ENCODE results near the gene ACTR5. TPM values are rescaled to one million over a fixed set of nuclear protein-coding genes. Genes with fewer than 3 reads are reported as not detected.
A peak's percentile ranks its signal among the peaks of the same experiment; 100 is the strongest.

Gene ACTR5
- total and polyA plus RNA-seq, 2 of the 13 experiments (the other 11 are each of a cell fraction or from before 2014, with no cell fraction given), result 19.5 to 20.5 TPM

- POLR2A ChIA-PET, result no interaction called here
- intact Hi-C loops (cut with micrococcal nuclease; ENCODE audit: unreplicated experiment), result loop anchor here (10.0 kb wide), 1 partner anchor 104 kb away; no protein-coding TSS in a partner anchor
- H3K9me3 ChIP-seq (ENCODE audit: low read length), result no peaks in the 10 kb centered on the region
- no peaks in the 10 kb centered on the region for H4K20me1 ChIP-seq (ENCODE audit: insufficient read depth, low read length)
- FAIRE-seq (peak; percentile 92), ATAC-seq (peak; percentile 80), DNase-seq (ENCODE audit: low spot score) (peak; percentile 47)
- H3K79me2 ChIP-seq (ENCODE audit: insufficient read depth, low read length), result no peaks in the 10 kb centered on the region
- CTCF ChIA-PET (ENCODE audit: low intra/inter-chr PET ratio, low total read pairs), result interaction anchor here (0.8 kb wide), 1 partner anchor 144 kb away, joined by 4 read pairs; no protein-coding TSS in a partner anchor
- in situ Hi-C loops (cut with HindIII; ENCODE audit: extremely low pct_ligation_motif_present, low pct_unique_long_range_greater_than_20kb), result no loop called here
- no peaks in the 10 kb centered on the region for H3K36me3 ChIP-seq (replicated peaks in 1 of 2; ENCODE audit: control insufficient read depth in 1 of 2, insufficient read depth in 2 of 2, low read length in 2 of 2)
- no peaks in the 10 kb centered on the region for H3K4me1 ChIP-seq (ENCODE audit: insufficient read depth, low read length)
- H2AFZ ChIP-seq (ENCODE audit: low read length), result no peak overlapping the region
- BruUV-seq (replicated peaks), result no TSS peak
- TF ChIP-seq CTCF (CRISPR knock-in tag; IDR thresholded peaks at IDR 0.05) (peak; percentile 55), ZNF24 (IDR thresholded peaks at IDR 0.05) (peak; percentile 74), SMC3 (IDR thresholded peaks at IDR 0.05; ENCODE audit: low read length) (peak; percentile 37; the same call in 1 of the 2 replicates), STAG1 (CRISPR knock-in tag; IDR thresholded peaks at IDR 0.05) (peak; percentile 54), E2F5 (CRISPR knock-in tag; conservative IDR thresholded peaks at IDR 0.05) (no peak)
- TF ChIP-seq, protein P1, sequence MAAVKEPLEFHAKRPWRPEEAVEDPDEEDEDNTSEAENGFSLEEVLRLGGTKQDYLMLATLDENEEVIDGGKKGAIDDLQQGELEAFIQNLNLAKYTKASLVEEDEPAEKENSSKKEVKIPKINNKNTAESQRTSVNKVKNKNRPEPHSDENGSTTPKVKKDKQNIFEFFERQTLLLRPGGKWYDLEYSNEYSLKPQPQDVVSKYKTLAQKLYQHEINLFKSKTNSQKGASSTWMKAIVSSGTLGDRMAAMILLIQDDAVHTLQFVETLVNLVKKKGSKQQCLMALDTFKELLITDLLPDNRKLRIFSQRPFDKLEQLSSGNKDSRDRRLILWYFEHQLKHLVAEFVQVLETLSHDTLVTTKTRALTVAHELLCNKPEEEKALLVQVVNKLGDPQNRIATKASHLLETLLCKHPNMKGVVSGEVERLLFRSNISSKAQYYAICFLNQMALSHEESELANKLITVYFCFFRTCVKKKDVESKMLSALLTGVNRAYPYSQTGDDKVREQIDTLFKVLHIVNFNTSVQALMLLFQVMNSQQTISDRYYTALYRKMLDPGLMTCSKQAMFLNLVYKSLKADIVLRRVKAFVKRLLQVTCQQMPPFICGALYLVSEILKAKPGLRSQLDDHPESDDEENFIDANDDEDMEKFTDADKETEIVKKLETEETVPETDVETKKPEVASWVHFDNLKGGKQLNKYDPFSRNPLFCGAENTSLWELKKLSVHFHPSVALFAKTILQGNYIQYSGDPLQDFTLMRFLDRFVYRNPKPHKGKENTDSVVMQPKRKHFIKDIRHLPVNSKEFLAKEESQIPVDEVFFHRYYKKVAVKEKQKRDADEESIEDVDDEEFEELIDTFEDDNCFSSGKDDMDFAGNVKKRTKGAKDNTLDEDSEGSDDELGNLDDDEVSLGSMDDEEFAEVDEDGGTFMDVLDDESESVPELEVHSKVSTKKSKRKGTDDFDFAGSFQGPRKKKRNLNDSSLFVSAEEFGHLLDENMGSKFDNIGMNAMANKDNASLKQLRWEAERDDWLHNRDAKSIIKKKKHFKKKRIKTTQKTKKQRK (IDR thresholded peaks at IDR 0.05; ENCODE audit: low read length), result no peak
- TF ChIP-seq, protein P2, sequence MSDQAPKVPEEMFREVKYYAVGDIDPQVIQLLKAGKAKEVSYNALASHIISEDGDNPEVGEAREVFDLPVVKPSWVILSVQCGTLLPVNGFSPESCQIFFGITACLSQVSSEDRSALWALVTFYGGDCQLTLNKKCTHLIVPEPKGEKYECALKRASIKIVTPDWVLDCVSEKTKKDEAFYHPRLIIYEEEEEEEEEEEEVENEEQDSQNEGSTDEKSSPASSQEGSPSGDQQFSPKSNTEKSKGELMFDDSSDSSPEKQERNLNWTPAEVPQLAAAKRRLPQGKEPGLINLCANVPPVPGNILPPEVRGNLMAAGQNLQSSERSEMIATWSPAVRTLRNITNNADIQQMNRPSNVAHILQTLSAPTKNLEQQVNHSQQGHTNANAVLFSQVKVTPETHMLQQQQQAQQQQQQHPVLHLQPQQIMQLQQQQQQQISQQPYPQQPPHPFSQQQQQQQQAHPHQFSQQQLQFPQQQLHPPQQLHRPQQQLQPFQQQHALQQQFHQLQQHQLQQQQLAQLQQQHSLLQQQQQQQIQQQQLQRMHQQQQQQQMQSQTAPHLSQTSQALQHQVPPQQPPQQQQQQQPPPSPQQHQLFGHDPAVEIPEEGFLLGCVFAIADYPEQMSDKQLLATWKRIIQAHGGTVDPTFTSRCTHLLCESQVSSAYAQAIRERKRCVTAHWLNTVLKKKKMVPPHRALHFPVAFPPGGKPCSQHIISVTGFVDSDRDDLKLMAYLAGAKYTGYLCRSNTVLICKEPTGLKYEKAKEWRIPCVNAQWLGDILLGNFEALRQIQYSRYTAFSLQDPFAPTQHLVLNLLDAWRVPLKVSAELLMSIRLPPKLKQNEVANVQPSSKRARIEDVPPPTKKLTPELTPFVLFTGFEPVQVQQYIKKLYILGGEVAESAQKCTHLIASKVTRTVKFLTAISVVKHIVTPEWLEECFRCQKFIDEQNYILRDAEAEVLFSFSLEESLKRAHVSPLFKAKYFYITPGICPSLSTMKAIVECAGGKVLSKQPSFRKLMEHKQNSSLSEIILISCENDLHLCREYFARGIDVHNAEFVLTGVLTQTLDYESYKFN (CRISPR knock-in tag; conservative IDR thresholded peaks at IDR 0.05), result no peak
- 30% methylated on average over 16 of the region's 16 CpGs for WGBS (ENCODE audit: low lambda C conversion rate)
- H3K4me3 ChIP-seq (replicated peaks in 1 of 3; ENCODE audit: insufficient read depth in 1 of 3, low read depth in 2 of 3, low read length in 3 of 3), result no peak overlapping the region
- H3K27me3 ChIP-seq (ENCODE audit: control insufficient read depth in 1 of 2, insufficient read depth in 2 of 2, low read length in 2 of 2), result no peaks in the 10 kb centered on the region
- no peak overlapping the region for H3K9ac ChIP-seq (ENCODE audit: insufficient read depth, low read depth, low read length)
- H3K4me2 ChIP-seq (ENCODE audit: low read depth, low read length), result no peak overlapping the region
- H3K27ac ChIP-seq (ENCODE audit: extremely low read length, insufficient read depth, low read length), result no peak overlapping the region
Observed at GRCh38 chr20:38790200-38791053, 42.2 kb downstream of the ACTR5 start.
